ENCODE results near the gene JAM3.

DNA sequence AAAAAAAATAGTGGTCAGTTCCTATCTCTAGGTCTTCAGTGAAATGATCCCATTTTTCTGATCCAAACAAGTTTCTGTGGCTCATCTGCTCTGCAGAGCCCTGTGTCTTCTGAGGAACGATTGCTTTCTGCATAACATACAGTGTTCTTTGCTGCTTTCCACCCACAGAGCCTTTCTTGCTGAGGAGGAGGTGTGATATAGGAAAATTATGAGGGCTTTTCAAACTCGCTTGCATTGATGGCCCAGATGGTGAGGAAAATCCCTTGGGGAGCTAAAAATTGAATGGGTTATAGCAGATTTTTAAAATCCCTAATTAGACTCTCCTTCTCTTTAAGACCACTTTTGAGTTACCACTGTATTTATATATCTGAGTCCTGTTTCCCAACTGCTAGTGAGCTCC lies 31.3 kb downstream of the JAM3 start:
- TF ChIP-seq, protein P1, sequence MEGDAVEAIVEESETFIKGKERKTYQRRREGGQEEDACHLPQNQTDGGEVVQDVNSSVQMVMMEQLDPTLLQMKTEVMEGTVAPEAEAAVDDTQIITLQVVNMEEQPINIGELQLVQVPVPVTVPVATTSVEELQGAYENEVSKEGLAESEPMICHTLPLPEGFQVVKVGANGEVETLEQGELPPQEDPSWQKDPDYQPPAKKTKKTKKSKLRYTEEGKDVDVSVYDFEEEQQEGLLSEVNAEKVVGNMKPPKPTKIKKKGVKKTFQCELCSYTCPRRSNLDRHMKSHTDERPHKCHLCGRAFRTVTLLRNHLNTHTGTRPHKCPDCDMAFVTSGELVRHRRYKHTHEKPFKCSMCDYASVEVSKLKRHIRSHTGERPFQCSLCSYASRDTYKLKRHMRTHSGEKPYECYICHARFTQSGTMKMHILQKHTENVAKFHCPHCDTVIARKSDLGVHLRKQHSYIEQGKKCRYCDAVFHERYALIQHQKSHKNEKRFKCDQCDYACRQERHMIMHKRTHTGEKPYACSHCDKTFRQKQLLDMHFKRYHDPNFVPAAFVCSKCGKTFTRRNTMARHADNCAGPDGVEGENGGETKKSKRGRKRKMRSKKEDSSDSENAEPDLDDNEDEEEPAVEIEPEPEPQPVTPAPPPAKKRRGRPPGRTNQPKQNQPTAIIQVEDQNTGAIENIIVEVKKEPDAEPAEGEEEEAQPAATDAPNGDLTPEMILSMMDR (conservative IDR thresholded peaks at IDR 0.05; ENCODE audit: low read depth, low read length) = no peak
- TF ChIP-seq EZH2 (IDR thresholded peaks at IDR 0.05; ENCODE audit: low read length, unreplicated experiment) = no peak
